Retinal pigment epithelial cell (primary cell): ENCODE measurements around the gene BANF1.

Experiments
- DNase-seq: peaks from one replicate; pipeline ENCODE4 v3.0.0-alpha.2; 2010; ENCODE audit warnings: low read depth
- H3K4me3 ChIP-seq: 2 replicates; pipeline ENCODE4 v1.5.1; 2011; ENCODE audit warnings: mild to moderate bottlenecking, low read length, control low read depth, moderate library complexity
- TF ChIP-seq, protein P1 (sequence below): conservative IDR thresholded peaks from 2 replicates; pipeline ENCODE4 v1.5.1; 2011; ENCODE audit warnings: low read depth, low read length, control low read depth, inconsistent platforms

Gene BANF1

DNA sequence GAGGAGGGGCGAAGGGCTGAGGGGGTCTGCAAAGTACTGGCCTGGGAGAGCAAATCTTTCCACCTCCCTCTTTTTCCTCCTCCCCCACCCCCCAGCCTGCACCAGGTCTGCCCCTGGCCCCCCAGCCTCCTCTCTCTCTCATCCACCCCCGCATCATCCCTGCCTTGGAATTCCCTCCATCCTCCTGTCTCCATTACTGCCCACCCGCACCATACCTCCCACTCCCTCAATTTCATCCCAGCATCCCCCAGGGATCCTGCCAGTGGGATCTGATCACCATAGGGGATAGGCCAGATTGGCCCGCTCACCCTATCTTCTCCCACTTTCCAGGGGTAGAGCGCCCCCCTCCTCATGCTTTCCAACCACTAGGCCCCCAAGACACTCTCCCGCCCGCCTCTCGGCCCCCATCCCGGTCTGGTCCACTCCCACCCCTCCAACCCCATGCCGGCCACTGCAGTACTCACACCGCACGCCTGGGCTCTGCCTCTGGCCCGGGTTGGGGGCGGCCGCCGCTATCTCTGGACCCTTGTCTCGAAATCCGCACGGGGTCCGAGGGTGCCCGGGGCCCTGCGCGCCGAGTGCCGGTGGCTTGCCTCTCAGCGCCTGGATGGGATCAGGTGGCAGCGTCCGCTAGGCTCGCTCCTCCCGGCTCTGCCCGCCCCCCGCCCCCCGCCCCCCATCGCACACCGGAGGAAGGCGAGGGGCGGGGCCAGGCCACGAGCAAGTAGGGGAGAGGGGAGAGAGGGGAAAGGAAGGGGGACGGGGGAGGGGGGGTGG, 46.4 kb downstream of the BANF1 start, which contains the start of gene GAL3ST3:
Gene GAL3ST3, minus strand, starts transcription at position 615 of the 777 bp plus-strand sequence. CDS start 3,746 bp downstream, outside the sequence.
- DNase-seq = no peak
- H3K4me3 ChIP-seq = peak within 1 kb of the TSS; percentile 47
- TF ChIP-seq, protein P1, sequence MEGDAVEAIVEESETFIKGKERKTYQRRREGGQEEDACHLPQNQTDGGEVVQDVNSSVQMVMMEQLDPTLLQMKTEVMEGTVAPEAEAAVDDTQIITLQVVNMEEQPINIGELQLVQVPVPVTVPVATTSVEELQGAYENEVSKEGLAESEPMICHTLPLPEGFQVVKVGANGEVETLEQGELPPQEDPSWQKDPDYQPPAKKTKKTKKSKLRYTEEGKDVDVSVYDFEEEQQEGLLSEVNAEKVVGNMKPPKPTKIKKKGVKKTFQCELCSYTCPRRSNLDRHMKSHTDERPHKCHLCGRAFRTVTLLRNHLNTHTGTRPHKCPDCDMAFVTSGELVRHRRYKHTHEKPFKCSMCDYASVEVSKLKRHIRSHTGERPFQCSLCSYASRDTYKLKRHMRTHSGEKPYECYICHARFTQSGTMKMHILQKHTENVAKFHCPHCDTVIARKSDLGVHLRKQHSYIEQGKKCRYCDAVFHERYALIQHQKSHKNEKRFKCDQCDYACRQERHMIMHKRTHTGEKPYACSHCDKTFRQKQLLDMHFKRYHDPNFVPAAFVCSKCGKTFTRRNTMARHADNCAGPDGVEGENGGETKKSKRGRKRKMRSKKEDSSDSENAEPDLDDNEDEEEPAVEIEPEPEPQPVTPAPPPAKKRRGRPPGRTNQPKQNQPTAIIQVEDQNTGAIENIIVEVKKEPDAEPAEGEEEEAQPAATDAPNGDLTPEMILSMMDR = no peak

DNA sequence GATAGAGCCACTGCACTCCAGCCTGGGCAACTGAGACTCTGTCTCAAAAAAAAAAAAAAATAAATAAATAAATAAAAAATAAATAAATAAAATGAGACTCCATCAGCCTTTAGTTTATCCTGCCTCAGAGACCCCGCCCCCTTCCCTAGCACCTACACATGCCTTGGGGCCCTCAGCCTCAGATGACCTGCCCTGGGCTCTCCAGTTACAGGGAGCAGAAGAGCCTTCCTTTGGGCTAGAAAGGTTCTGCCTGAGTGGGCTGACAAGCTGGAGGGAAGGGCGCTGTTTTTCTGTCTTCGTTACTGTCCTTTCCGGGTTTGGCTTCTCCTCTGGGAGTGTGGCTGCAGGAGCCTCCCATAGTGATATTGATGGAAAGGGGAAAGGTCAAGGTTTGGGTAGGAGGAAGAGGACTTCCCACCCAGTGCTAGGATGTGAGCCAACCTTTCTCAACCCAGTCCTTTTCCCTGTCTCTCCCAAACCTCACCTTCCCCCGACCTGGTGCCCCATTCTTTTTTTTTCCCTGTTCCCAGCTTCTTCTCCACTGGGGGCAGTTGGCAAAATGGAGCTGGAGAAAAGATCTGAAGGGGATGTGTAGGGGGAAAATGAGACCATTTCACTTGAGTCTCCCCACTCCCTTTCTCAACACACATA, 48.4 kb downstream of the BANF1 start:
- DNase-seq = no peak
- TF ChIP-seq, protein P1 = no peak
- H3K4me3 ChIP-seq = no peak overlapping the region

- no peak for DNase-seq
- H3K4me3 ChIP-seq = peak overlapping the region; percentile 97
- TF ChIP-seq, protein P1 = no peak
Measured at GRCh38 chr11:66051371-66051765, 49.1 kb downstream of the BANF1 start.

DNA sequence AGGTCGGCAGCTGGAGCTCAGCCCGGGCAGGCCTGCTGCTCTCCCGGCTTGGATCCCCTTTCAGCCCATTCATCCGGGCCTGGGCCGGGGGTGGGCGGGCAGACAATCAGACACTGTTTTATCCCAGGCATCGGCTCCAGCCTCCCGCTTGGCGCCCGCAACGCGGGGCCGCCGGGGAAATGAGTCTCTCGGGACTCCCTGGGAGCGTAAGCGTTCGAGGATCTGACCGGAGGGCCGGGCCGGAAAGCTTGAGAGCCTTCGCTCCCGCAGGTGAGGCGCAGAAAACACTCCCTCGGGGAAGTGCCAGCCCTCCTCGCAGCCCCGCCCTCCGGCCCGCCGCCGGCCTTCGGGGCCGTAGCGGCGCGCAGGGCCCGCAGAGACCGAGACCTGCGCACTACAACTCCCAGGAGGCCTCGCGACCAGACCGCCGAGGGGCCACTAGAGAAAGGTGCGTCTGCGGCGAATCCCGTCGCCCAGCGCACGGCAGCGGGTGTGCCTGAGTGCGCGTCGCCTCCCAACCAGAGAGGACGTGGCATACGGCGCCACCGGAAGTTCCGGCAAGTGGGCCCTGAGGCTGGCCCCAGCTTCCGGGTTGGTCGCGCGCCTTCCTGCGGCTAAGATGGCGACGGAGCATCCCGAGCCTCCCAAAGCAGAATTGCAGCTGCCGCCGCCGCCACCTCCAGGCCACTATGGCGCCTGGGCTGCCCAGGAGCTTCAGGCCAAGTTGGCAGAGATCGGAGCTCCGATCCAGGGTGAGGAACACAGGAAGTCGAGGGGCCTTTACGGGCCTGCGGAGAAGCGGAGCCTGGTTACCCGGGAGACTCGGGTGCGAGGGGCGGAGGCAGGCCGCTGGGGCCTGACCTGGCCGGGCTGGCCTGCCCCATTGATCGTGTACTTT, 49.7 kb downstream of the BANF1 start, which contains the start of gene SF3B2:
Gene SF3B2, plus strand, starts transcription at position 599 of the 898 bp plus-strand sequence. Its CDS starts 21 bp downstream, at position 620.
- peak within 1 kb of the TSS; percentile 97 for H3K4me3 ChIP-seq
- TF ChIP-seq, protein P1 = no peak
- peak; percentile 95 for DNase-seq

- DNase-seq = no peak
- TF ChIP-seq, protein P1 = no peak
- H3K4me3 ChIP-seq = peak overlapping the region; percentile 97
Measured at GRCh38 chr11:66052664-66052982, 50.3 kb downstream of the BANF1 start.
